Measurements from ENCODE around the gene RGL3. TPM values are rescaled to one million over a fixed set of nuclear protein-coding genes. Genes with fewer than 3 reads are reported as not detected.
"Not testable (repeated sequence)": the region's sequence is repeated elsewhere in the genome, so short reads cannot be mapped to it uniquely, and the experiment has no call there.

The RGL3 gene
- total and polyA plus RNA-seq, 2 donors (not counting 1 experiment from before 2014, with no cell fraction given): 0.20 to 4.0 TPM

DNA sequence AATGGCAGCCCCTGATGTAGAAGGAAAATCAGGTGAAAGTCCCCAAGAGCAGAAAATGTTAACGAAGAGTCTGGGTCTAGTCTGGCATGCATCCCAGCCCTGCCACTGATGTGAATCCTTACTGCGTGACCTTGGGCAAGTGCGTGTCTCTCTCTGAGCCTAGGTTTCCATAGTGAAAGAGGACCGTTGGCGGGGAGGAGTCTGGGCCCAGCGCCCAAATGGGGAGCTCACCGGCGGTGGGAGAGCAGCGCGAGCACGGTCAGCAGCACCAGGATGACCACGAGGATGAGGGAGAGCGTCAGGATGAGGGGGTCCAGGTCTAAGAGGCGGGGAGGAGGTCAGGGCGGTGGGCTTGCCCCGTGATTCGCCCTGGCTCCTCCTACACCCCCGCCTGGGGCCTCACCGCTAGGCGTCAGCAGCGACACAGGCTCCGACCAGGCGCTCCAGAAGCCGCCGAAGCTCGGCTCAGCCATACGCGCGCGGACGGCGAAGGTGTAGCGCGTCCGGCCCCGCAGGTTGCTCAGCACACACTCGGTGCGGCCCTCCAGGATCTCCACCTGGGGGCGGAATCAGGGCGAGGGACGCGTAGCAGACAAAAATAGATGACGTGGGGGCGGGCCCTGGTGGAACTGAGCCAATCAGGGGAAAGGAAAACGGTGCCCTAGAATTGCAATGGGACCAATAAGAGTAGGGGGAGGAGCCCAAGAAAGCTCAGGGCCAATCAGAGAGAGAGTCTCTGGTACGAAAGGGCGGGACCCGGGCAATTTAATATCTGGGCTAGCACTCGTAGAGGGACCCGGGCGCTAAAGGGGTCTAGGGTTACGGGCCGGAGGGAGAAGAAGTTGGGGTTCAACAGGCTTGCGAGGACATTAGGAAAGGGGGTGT, 38.2 kb downstream of the RGL3 start:
- H3K4me3 ChIP-seq (replicated peaks in 1 of 4; ENCODE audit: control extremely low read depth in 1 of 4, insufficient read depth in 1 of 4, low read depth in 3 of 4, low read length in 4 of 4): peak overlapping the region; percentile 57 to 75 (median 62)
- peak overlapping the region; percentile 76 for H3K9ac ChIP-seq (ENCODE audit: insufficient read depth, low read length)
- no peaks in the 10 kb centered on the region for H4K20me1 ChIP-seq (ENCODE audit: control insufficient read depth, extremely low read depth, insufficient read depth, low read length)
- no peak for TF ChIP-seq EZH2 (IDR thresholded peaks at IDR 0.05; ENCODE audit: low read length, missing control alignments)
- TF ChIP-seq, protein P1, sequence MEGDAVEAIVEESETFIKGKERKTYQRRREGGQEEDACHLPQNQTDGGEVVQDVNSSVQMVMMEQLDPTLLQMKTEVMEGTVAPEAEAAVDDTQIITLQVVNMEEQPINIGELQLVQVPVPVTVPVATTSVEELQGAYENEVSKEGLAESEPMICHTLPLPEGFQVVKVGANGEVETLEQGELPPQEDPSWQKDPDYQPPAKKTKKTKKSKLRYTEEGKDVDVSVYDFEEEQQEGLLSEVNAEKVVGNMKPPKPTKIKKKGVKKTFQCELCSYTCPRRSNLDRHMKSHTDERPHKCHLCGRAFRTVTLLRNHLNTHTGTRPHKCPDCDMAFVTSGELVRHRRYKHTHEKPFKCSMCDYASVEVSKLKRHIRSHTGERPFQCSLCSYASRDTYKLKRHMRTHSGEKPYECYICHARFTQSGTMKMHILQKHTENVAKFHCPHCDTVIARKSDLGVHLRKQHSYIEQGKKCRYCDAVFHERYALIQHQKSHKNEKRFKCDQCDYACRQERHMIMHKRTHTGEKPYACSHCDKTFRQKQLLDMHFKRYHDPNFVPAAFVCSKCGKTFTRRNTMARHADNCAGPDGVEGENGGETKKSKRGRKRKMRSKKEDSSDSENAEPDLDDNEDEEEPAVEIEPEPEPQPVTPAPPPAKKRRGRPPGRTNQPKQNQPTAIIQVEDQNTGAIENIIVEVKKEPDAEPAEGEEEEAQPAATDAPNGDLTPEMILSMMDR (conservative IDR thresholded peaks at IDR 0.05 in 1 of 2, IDR thresholded peaks at IDR 0.05 in 1 of 2; ENCODE audit: low read depth in 1 of 2, low read length in 2 of 2): peak; percentile 65 to 68
- H3K27me3 ChIP-seq (ENCODE audit: control insufficient read depth, insufficient read depth, low read length): no peaks in the 10 kb centered on the region
- no peaks in the 10 kb centered on the region for H3K9me3 ChIP-seq (ENCODE audit: control insufficient read depth, insufficient read depth, low read depth, low read length)
- DNase-seq (ENCODE audit: low read depth in 2 of 2): peak; percentile 91 to 94
- H3K4me2 ChIP-seq (ENCODE audit: extremely low read depth, insufficient read depth, low read length): peak overlapping the region; percentile 80
- H3K27ac ChIP-seq (ENCODE audit: insufficient read depth, low read length): peak overlapping the region; percentile 89
- H3K36me3 ChIP-seq (ENCODE audit: control insufficient read depth, insufficient read depth, low read length): no peaks in the 10 kb centered on the region
- peak overlapping the region; percentile 97 for H2AFZ ChIP-seq (ENCODE audit: low read length)
- H3K79me2 ChIP-seq (ENCODE audit: control insufficient read depth, insufficient read depth, low read length): peaks cover 4% of the 10 kb centered on the region
- peaks cover 25% of the 10 kb centered on the region for H3K4me1 ChIP-seq (ENCODE audit: control insufficient read depth, extremely low read depth, insufficient read depth, low read length)

DNA sequence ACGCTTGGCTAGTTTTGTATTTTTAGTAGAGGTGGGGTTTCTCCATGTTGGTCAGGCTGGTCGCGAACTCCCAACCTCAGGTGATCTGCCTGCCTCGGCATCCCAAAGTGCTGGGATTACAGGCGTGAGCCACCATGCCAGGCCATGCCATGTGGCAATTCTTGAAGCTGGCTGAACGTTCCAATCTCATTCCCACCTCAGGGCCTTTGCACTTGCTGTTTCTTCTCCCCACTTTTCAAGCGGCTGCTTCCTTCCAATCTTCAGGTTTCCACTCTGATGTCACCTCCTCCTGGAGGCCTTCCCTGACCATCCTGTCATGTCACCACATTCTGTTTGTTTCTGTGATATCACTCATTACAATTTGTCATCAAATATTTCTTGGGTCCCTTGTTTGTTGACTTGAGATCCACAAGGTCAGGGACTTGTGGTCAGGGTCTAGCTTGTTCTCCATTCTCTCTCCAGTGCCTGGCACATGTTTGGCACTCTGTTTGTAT, 39.2 kb downstream of the RGL3 start:
- H3K4me2 ChIP-seq (ENCODE audit: extremely low read depth, insufficient read depth, low read length): no peak overlapping the region
- TF ChIP-seq EZH2 (IDR thresholded peaks at IDR 0.05; ENCODE audit: low read length, missing control alignments): no peak
- TF ChIP-seq, protein P1 (conservative IDR thresholded peaks at IDR 0.05 in 1 of 2, IDR thresholded peaks at IDR 0.05 in 1 of 2; ENCODE audit: low read depth in 1 of 2, low read length in 2 of 2): no peak
- H3K4me1 ChIP-seq (ENCODE audit: control insufficient read depth, extremely low read depth, insufficient read depth, low read length): peaks cover 31% of the 10 kb centered on the region
- no peak overlapping the region for H2AFZ ChIP-seq (ENCODE audit: low read length)
- no peaks in the 10 kb centered on the region for H3K36me3 ChIP-seq (ENCODE audit: control insufficient read depth, insufficient read depth, low read length)
- H3K9me3 ChIP-seq (ENCODE audit: control insufficient read depth, insufficient read depth, low read depth, low read length): no peaks in the 10 kb centered on the region
- DNase-seq (ENCODE audit: low read depth in 2 of 2): no peak
- H3K27me3 ChIP-seq (ENCODE audit: control insufficient read depth, insufficient read depth, low read length): no peaks in the 10 kb centered on the region
- peaks cover 7% of the 10 kb centered on the region for H3K79me2 ChIP-seq (ENCODE audit: control insufficient read depth, insufficient read depth, low read length)
- H4K20me1 ChIP-seq (ENCODE audit: control insufficient read depth, extremely low read depth, insufficient read depth, low read length): no peaks in the 10 kb centered on the region
- H3K27ac ChIP-seq (ENCODE audit: insufficient read depth, low read length): peak overlapping the region; percentile 89
- H3K4me3 ChIP-seq (replicated peaks in 1 of 4; ENCODE audit: control extremely low read depth in 1 of 4, insufficient read depth in 1 of 4, low read depth in 3 of 4, low read length in 4 of 4): peak overlapping the region in 1 of 4 experiments; percentile 57
- no peak overlapping the region for H3K9ac ChIP-seq (ENCODE audit: insufficient read depth, low read length)

DNA sequence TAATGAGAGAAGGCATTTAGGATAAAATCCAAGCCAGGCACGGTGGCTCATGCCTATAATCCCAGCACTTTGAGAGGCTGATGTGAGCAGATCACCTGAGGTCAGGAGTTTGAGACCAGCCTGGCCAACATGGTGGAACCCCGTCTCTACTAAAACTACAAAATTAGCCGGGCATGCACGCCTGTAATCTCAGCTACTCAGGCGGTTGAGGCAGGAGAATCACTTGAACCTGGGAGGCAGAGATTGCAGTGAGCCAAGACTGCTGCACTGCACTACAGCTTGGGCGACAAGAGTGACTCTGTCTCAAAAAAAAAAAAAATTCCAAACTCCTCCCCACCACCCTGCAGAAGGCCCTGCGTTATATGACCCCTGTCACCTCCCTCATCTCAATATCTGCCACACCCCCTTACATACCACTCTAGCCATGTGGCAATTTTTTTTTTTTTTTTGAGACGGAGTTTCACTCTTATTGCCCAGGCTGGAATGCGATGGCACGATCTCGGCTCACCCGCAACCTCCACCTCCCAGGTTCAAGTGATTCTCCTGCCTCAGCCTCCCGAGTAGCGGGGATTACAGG, 39.8 kb downstream of the RGL3 start:
- H3K27me3 ChIP-seq (ENCODE audit: control insufficient read depth, insufficient read depth, low read length); H3K9me3 ChIP-seq (ENCODE audit: control insufficient read depth, insufficient read depth, low read depth, low read length); H3K9ac ChIP-seq (ENCODE audit: insufficient read depth, low read length); DNase-seq (ENCODE audit: low read depth in 2 of 2); H2AFZ ChIP-seq (ENCODE audit: low read length); H3K27ac ChIP-seq (ENCODE audit: insufficient read depth, low read length); H3K79me2 ChIP-seq (ENCODE audit: control insufficient read depth, insufficient read depth, low read length); H3K4me3 ChIP-seq (replicated peaks in 1 of 4; ENCODE audit: control extremely low read depth in 1 of 4, insufficient read depth in 1 of 4, low read depth in 3 of 4, low read length in 4 of 4); H3K36me3 ChIP-seq (ENCODE audit: control insufficient read depth, insufficient read depth, low read length); H3K4me2 ChIP-seq (ENCODE audit: extremely low read depth, insufficient read depth, low read length); H4K20me1 ChIP-seq (ENCODE audit: control insufficient read depth, extremely low read depth, insufficient read depth, low read length): not testable (repeated sequence)
- H3K4me1 ChIP-seq (ENCODE audit: control insufficient read depth, extremely low read depth, insufficient read depth, low read length): peaks cover 31% of the 10 kb centered on the region
